ENCODE measurements around the gene MCC.
A peak's percentile ranks its signal among the peaks of the same experiment; 100 is the strongest.
"Not testable (repeated sequence)": the region's sequence is repeated elsewhere in the genome, so short reads cannot be mapped to it uniquely, and the experiment has no call there.

MCC gene

GRCh38 chr5:113405530-113405929 is 82.7 kb downstream of the MCC start:
- DNase-seq = no peak

GRCh38 chr5:113404269-113404668 is 84.0 kb downstream of the MCC start:
- DNase-seq = no peak

GRCh38 chr5:113397986-113398385 is 90.3 kb downstream of the MCC start:
- DNase-seq = not testable (repeated sequence)

GRCh38 chr5:113397046-113397445 is 91.2 kb downstream of the MCC start:
- DNase-seq = no peak

GRCh38 chr5:113394658-113395057 is 93.6 kb downstream of the MCC start:
- DNase-seq = no peak

GRCh38 chr5:113390224-113390623 is 98.0 kb downstream of the MCC start:
- no peak for DNase-seq

GRCh38 chr5:113389116-113389515 is 99.1 kb downstream of the MCC start:
- DNase-seq = no peak

GRCh38 chr5:113387844-113388243 is 100.4 kb downstream of the MCC start:
- no peak for DNase-seq

- DNase-seq = peak; percentile 11 to 32
These were observed 103.4 kb downstream of the MCC start for GRCh38 chr5:113384782-113385285.

GRCh38 chr5:113382731-113383130 is 105.5 kb downstream of the MCC start:
- DNase-seq = peak in 1 of 2 donors; percentile 2

GRCh38 chr5:113381791-113382190 is 106.5 kb downstream of the MCC start:
- DNase-seq = no peak

GRCh38 chr5:113380807-113381326 is 107.4 kb downstream of the MCC start:
- peak; percentile 33 to 53 for DNase-seq

GRCh38 chr5:113379936-113380806 is 108.1 kb downstream of the MCC start:
- no peak for DNase-seq

GRCh38 chr5:113378959-113379541 is 109.2 kb downstream of the MCC start:
- DNase-seq = peak; percentile 62 to 65

- no peak for DNase-seq
These were observed 109.7 kb downstream of the MCC start for GRCh38 chr5:113378514-113378913.

GRCh38 chr5:113378081-113378480 is 110.2 kb downstream of the MCC start:
- peak in 1 of 2 donors; percentile 27 for DNase-seq

- DNase-seq = no peak
These were observed 111.6 kb downstream of the MCC start for GRCh38 chr5:113376640-113377039.

- DNase-seq = no peak
These were observed 112.7 kb downstream of the MCC start for GRCh38 chr5:113375480-113376060.

- no peak for DNase-seq
These were observed 114.8 kb downstream of the MCC start for GRCh38 chr5:113373426-113373825.

- no peak for DNase-seq
These were observed 116.5 kb downstream of the MCC start for GRCh38 chr5:113371721-113372196.

- DNase-seq = no peak
These were observed 120.7 kb downstream of the MCC start for GRCh38 chr5:113367586-113367985.

GRCh38 chr5:113364466-113364865 is 123.8 kb downstream of the MCC start:
- no peak for DNase-seq

GRCh38 chr5:113361701-113362100 is 126.6 kb downstream of the MCC start:
- DNase-seq = no peak

All from inflammatory macrophage (primary cell).